ENCODE measurements around the gene SLC25A13.

- TF ChIP-seq CTCF (conservative IDR thresholded peaks at IDR 0.05) (no peak), ZFX (IDR thresholded peaks at IDR 0.05) (no peak)
Observed at GRCh38 chr7:96344236-96344635, 22.3 kb upstream of the SLC25A13 start.
